Large intestine (tissue), 12 donors: ENCODE results near the gene OR2A2. TPM values are rescaled to one million over a fixed set of nuclear protein-coding genes. Genes with fewer than 3 reads are reported as not detected.

Source experiments
- DNase-seq, 2 donors: peaks; one replicate each; pipeline versions ENCODE4 v3.0.0 to v3.0.0-alpha.2; 2013
- H3K27ac ChIP-seq: one replicate; pipeline ENCODE4 v1.5.1; 2013; ENCODE audit warnings: low read length
- H3K27me3 ChIP-seq: 2 replicates; pipeline ENCODE4 v1.6.1; 2013; ENCODE audit warnings: low read length; ENCODE audit not compliant: control insufficient read depth, insufficient read depth
- H3K36me3 ChIP-seq: 2 replicates; pipeline ENCODE4 v1.6.1; 2013; ENCODE audit warnings: low read length; ENCODE audit not compliant: control insufficient read depth, insufficient read depth
- H3K4me1 ChIP-seq: one replicate; pipeline ENCODE4 v1.6.1; 2013; ENCODE audit warnings: low read length; ENCODE audit not compliant: control insufficient read depth, insufficient read depth
- H3K4me3 ChIP-seq: one replicate; pipeline ENCODE4 v1.5.1; 2013; ENCODE audit warnings: low read length
- H3K9me3 ChIP-seq: one replicate; pipeline ENCODE4 v1.6.1; 2013; ENCODE audit warnings: mild to moderate bottlenecking, low read depth, low read length, moderate library complexity; ENCODE audit not compliant: control insufficient read depth
- WGBS: methylation state at CpG from one replicate; pipeline ENCODE4 v1.1.5; 2013; ENCODE audit warnings: low lambda C conversion rate; ENCODE audit not compliant: insufficient coverage; 5-methylcytosine and 5-hydroxymethylcytosine counted together
- long read RNA-seq, 11 donors: transcript quantifications; one replicate each; lab custom pipeline, GENCODE V29; 2026
- polyA plus RNA-seq: library from polyadenylated mRNA; unstranded; fragments of 120-200 nt; gene quantifications from one replicate; pipeline ENCODE4 v1.2.1, GENCODE V29; 2013

OR2A2 gene, protein sequence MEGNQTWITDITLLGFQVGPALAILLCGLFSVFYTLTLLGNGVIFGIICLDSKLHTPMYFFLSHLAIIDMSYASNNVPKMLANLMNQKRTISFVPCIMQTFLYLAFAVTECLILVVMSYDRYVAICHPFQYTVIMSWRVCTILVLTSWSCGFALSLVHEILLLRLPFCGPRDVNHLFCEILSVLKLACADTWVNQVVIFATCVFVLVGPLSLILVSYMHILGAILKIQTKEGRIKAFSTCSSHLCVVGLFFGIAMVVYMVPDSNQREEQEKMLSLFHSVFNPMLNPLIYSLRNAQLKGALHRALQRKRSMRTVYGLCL
- polyA plus RNA-seq = not detected
- long read RNA-seq, donor 1 = 0 reads
- long read RNA-seq, donor 2 = 0 reads
- long read RNA-seq, donor 3 = 0 reads
- long read RNA-seq, donor 4 = 0 reads
- long read RNA-seq, donor 5 = 0 reads
- long read RNA-seq, donor 6 = 0 reads
- long read RNA-seq, donor 7 = 0 reads
- long read RNA-seq, donor 8 = 0 reads
- long read RNA-seq, donor 9 = 0 reads
- long read RNA-seq, donor 10 = 0 reads
- long read RNA-seq, donor 11 = 0 reads

DNA sequence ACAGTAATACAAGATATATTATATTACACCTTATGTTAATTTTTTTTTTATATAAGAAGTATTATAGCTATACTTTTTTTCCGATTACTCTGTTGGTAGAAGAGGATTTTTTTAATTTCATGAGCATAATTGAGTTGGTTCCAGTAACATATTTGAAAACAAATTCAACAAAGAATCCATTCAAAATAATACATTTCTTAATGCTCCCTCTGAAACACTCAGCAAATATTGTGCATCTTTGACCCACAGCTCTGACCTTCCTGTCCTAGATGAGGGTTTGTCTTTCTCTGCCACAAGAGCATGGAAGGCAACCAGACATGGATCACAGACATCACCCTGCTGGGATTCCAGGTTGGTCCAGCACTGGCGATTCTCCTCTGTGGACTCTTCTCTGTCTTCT lies at the start of gene OR2A2:
OR2A2 (plus strand) TSS at position 301 of the 400 bp plus-strand sequence; CDS start at position 301, 0 bp downstream.
- no peaks in the 10 kb centered on the region for H3K27me3 ChIP-seq
- H3K9me3 ChIP-seq = no peaks in the 10 kb centered on the region
- H3K4me3 ChIP-seq = no peak within 1 kb of the TSS
- DNase-seq = no peak
- no peak within 1 kb of the TSS for H3K27ac ChIP-seq
- H3K4me1 ChIP-seq = no peaks in the 10 kb centered on the region
- no peaks in the 10 kb centered on the region for H3K36me3 ChIP-seq
- WGBS = 83% methylated on average over 1 of the region's 2 CpGs

DNA sequence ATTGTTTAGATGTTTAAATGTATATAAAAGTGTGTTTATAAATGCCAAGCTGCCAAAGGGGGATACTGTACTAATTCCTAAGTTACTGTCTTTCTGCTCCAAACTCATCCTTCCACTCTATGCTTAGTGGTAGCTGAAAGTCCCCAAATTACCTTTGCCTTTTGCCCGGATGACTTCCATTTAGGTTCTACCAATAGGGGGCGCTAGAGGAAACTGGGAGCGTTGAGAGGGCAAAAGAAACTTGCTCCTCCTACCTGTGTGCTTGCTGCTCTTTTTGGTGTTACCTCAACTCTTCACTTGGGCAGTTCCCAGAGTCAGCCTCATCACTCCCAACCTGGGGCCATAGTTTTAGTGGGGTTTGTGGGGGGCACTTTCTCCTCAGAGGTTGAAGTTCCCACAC lies 45.7 kb upstream of the OR2A2 start:
- no peak overlapping the region for H3K4me3 ChIP-seq
- H3K27me3 ChIP-seq = no peaks in the 10 kb centered on the region
- no peaks in the 10 kb centered on the region for H3K4me1 ChIP-seq
- no peaks in the 10 kb centered on the region for H3K36me3 ChIP-seq
- H3K9me3 ChIP-seq = no peaks in the 10 kb centered on the region
- no peak for DNase-seq
- WGBS = no CpG with 5 or more reads among the region's 3 CpGs
- no peak overlapping the region for H3K27ac ChIP-seq

DNA sequence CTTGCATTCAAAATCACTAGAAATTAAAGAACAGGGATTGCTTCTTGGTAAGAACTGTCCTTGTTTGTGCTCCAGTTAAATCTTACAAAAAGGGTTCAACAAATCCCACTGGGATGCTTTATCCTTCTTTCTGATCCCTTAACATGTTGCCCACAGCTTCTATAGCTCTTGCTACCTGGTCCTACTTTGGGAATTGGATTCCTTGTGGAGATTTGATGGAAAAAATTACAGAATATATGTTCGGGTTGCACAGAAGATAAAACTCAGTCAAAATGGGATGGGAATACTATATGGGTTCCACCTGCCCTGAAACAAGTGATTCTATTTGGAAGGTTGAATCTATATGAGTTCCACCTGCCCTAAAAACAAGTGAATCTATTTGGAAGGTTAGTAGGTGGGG lies 39.9 kb upstream of the OR2A2 start, which contains the start of gene OR2A25:
OR2A25 (plus strand) TSS at position 301 of the 400 bp plus-strand sequence. CDS start 4,409 bp downstream, outside the sequence.
- H3K27ac ChIP-seq = no peak within 1 kb of the TSS
- no peaks in the 10 kb centered on the region for H3K36me3 ChIP-seq
- no peak for DNase-seq
- WGBS = no CpG with 5 or more reads among the region's 1 CpG
- H3K9me3 ChIP-seq = no peaks in the 10 kb centered on the region
- peaks cover 2% of the 10 kb centered on the region for H3K27me3 ChIP-seq
- no peak within 1 kb of the TSS for H3K4me3 ChIP-seq
- no peaks in the 10 kb centered on the region for H3K4me1 ChIP-seq

DNA sequence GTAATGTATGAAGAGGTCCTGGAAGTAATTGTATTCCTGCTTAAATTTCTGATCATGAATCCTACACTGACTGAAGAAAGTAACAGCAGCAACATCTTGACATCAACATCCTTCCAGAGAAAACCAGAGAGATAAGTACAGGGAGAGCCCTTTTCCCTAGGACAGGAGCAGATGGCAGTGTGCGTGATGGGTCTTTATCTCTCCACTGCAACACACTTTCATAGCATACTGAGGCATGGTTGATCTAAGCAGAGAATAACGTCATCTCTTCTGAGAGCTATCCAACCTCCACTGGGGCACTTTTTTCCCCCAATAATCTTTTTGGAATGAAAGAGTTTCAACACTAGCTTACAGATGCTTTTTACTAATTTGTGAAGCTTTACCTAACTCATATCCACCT lies 39.4 kb upstream of the OR2A2 start:
- Histone ChIP-seq H3K27ac (no peak overlapping the region), H3K27me3 (peaks cover 2% of the 10 kb centered on the region), H3K4me3 (no peak overlapping the region), H3K4me1 (no peaks in the 10 kb centered on the region), H3K36me3 (no peaks in the 10 kb centered on the region), H3K9me3 (no peaks in the 10 kb centered on the region)
- 33% methylated on average over 1 of the region's 2 CpGs for WGBS
- DNase-seq = no peak

DNA sequence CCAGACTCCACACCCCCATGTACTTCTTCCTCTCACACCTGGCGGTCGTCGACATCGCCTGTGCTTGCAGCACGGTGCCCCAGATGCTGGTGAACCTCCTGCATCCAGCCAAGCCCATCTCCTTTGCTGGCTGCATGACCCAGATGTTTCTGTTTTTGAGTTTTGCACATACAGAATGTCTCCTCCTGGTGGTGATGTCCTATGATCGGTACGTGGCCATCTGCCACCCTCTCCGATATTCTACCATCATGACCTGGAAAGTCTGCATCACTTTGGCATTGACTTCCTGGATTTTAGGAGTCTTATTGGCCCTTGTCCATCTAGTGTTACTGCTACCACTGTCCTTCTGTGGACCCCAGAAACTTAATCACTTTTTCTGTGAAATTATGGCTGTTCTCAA lies 35.0 kb upstream of the OR2A2 start:
- Histone ChIP-seq H3K36me3 (no peaks in the 10 kb centered on the region), H3K27ac (no peak overlapping the region), H3K4me3 (no peak overlapping the region), H3K4me1 (no peaks in the 10 kb centered on the region), H3K27me3 (peaks cover 2% of the 10 kb centered on the region), H3K9me3 (no peaks in the 10 kb centered on the region)
- WGBS = no CpG with 5 or more reads among the region's 8 CpGs
- no peak for DNase-seq

DNA sequence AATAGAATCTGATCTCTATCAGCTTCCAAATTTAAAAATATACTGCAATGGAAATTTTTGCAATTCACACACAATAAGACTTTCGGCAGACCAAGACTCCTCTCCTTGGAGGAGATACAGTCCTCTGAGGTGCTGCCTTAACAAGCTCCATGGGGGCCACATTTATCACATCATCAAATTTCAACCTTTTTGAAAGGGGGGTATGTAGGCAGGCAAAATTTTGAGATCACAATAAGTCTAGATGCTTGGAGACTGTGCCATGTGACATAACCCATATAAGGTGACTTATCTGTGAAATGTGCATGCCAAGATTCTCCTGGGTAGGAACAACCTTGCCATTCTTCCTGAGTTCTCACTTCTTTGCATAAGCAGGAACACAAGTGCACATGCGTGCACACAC lies 23.4 kb upstream of the OR2A2 start, which contains the start of gene OR2A12:
OR2A12 (plus strand) TSS at position 301 of the 400 bp plus-strand sequence. CDS start 8,830 bp downstream, outside the sequence.
- no peaks in the 10 kb centered on the region for H3K9me3 ChIP-seq
- no CpG with 5 or more reads among the region's 2 CpGs for WGBS
- no peak for DNase-seq
- no peaks in the 10 kb centered on the region for H3K4me1 ChIP-seq
- no peak within 1 kb of the TSS for H3K27ac ChIP-seq
- H3K27me3 ChIP-seq = no peaks in the 10 kb centered on the region
- no peaks in the 10 kb centered on the region for H3K36me3 ChIP-seq
- no peak within 1 kb of the TSS for H3K4me3 ChIP-seq

DNA sequence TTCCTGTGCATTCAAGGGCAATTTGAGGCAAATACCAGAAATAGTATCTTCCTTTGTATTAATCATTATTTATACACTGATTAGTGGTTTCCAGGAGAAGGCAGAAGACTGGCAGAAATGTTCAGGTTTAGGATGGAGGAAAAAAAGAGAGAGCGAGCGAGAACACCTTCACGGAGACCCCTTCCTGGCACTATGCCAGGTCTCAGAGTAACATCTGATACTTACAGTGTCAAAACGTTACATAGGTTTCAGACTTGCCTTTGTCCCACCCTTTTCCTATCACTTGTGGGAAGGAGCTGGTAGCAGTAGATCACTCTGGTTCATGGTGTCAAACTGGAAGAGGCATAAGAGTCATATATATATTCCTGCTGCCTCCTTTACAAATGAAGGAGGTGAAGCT lies 22.7 kb upstream of the OR2A2 start:
- Histone ChIP-seq H3K27ac (no peak overlapping the region), H3K4me3 (no peak overlapping the region), H3K27me3 (no peaks in the 10 kb centered on the region), H3K9me3 (no peaks in the 10 kb centered on the region), H3K4me1 (no peaks in the 10 kb centered on the region), H3K36me3 (no peaks in the 10 kb centered on the region)
- no CpG with 5 or more reads among the region's 4 CpGs for WGBS
- no peak for DNase-seq

DNA sequence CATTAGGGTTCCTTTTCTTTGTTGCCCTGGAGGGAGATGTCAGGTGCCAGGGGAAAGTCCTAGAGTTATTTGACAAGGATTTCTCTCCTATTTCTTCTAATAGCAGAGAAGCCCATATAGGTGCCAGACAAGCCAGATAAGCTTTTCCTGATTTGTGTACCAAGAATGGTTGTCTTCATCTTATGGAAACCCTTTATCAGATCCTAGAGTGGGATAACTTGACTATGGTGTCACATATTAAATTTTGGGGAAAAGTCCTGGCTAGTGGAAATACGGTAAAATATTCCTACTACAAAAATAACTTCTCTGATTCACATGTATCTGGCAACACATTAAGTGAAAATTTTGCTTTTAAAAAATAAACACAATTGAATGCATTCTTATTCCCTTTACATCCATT lies 22.2 kb upstream of the OR2A2 start:
- H3K27me3 ChIP-seq = no peaks in the 10 kb centered on the region
- H3K36me3 ChIP-seq = no peaks in the 10 kb centered on the region
- 100% methylated on average over 1 of the region's 1 CpG for WGBS
- H3K9me3 ChIP-seq = no peaks in the 10 kb centered on the region
- DNase-seq = no peak
- no peaks in the 10 kb centered on the region for H3K4me1 ChIP-seq
- no peak overlapping the region for H3K27ac ChIP-seq
- H3K4me3 ChIP-seq = no peak overlapping the region

DNA sequence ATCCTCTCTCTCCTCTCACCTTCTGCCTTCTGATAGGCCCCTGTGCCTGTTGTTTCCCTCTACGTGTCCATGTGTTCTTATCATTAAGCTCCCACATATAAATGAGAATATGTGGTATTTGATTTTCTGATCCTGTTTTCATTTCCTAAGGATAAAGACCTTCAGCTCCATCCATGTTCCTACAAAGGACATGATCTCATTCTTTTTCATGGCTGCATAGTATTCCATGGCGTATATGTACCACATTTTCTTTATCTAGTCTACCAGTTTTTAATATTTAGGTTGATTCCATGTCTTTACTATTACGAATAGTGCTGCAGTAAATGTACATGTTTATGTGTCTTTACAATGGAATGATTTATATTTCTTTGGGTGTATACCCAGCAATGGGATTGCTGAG lies 18.7 kb upstream of the OR2A2 start:
- no CpG with 5 or more reads among the region's 3 CpGs for WGBS
- Histone ChIP-seq H3K4me3 (no peak overlapping the region), H3K4me1 (no peaks in the 10 kb centered on the region), H3K9me3 (no peaks in the 10 kb centered on the region), H3K27me3 (no peaks in the 10 kb centered on the region), H3K27ac (no peak overlapping the region), H3K36me3 (no peaks in the 10 kb centered on the region)
- no peak for DNase-seq

DNA sequence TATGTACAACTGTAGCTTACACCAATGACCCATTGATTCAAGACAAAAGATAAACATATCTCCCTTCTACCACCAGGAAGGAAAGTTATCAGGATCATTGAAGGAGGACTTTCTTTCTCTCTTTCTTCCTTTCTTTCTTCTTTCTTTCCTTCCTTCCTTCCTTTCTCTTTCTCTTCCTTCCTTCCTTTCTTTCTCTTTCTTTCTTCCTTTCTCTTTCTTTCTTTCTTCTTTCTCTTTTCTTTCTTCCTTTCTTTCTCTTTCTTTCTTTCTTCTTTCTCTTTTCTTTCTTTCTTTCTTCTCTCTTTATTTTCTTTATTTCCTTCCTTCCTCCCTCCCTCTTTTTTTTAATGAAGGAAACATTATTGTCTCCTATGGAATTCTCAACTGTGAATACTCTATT lies 10.6 kb upstream of the OR2A2 start:
- H3K4me1 ChIP-seq = no peaks in the 10 kb centered on the region
- no peaks in the 10 kb centered on the region for H3K36me3 ChIP-seq
- H3K4me3 ChIP-seq = no peak overlapping the region
- H3K27me3 ChIP-seq = no peaks in the 10 kb centered on the region
- H3K27ac ChIP-seq = no peak overlapping the region
- no peak for DNase-seq
- H3K9me3 ChIP-seq = no peaks in the 10 kb centered on the region

DNA sequence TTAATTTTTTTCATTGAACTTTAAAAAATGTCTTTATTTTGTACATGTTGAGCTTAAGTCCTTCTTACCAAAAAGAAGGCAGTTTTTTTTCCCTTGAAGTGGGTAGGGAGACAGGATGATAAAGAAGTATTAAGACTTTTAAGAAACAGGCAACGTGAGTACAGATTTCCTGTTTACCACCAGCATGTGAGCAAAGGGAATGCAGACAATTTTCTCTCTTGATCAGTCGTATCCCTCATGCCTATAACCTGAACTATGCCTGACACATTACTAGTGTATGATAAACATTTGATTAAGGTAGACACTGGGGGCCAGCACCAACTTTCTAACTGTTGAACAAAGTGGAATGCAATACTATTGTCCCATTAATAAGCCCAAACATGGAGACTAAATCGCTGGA lies 8.8 kb upstream of the OR2A2 start:
- H3K36me3 ChIP-seq = no peaks in the 10 kb centered on the region

More for the DNA sequence above, 8.8 kb upstream of the OR2A2 start:
- H3K4me1 ChIP-seq = no peaks in the 10 kb centered on the region
- H3K27me3 ChIP-seq = no peaks in the 10 kb centered on the region
- H3K4me3 ChIP-seq = no peak overlapping the region
- no peak overlapping the region for H3K27ac ChIP-seq
- no peaks in the 10 kb centered on the region for H3K9me3 ChIP-seq
- WGBS = 50% methylated on average over 1 of the region's 3 CpGs
- DNase-seq = no peak
